HG03135 (cell line): ENCODE data around the gene DIPK1A.

Experiments used
- ATAC-seq: cut with Tn5 transposase; IDR thresholded peaks from one replicate; pipeline ENCODE4 v1.9.1; 2021; ENCODE audit warnings: mild to moderate bottlenecking, moderate library complexity; ENCODE audit not compliant: unreplicated experiment

DIPK1A gene

GRCh38 chr1:92953491-92953890 lies 7.8 kb downstream of the DIPK1A start:
- ATAC-seq = peak; percentile 70

GRCh38 chr1:92952714-92953113 lies 8.5 kb downstream of the DIPK1A start:
- no peak for ATAC-seq

GRCh38 chr1:92951141-92951582 lies 10.1 kb downstream of the DIPK1A start:
- peak; percentile 66 for ATAC-seq

- ATAC-seq = no peak
Measured at GRCh38 chr1:92949937-92950817, 11.1 kb downstream of the DIPK1A start.

DNA sequence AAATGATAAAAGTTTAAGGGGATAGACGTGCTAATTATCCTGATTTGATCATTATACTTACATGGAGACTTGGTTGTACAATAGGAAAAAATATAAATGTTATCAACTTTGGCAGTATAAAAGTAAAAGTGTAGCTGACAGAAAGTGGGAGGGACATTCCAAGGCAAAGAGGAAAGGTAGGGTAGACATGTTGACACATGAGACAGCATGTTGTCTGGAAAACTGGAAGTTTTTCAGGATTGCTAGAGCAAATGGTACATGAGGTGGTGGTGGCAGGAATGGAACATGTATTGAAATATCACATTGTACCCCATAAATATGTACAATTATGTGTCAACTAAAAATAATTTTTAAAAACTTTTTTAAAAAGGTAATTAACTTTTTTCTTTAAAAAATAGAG lies 13.2 kb downstream of the DIPK1A start:
- no peak for ATAC-seq

GRCh38 chr1:92945748-92946270 lies 15.5 kb downstream of the DIPK1A start:
- no peak for ATAC-seq

DNA sequence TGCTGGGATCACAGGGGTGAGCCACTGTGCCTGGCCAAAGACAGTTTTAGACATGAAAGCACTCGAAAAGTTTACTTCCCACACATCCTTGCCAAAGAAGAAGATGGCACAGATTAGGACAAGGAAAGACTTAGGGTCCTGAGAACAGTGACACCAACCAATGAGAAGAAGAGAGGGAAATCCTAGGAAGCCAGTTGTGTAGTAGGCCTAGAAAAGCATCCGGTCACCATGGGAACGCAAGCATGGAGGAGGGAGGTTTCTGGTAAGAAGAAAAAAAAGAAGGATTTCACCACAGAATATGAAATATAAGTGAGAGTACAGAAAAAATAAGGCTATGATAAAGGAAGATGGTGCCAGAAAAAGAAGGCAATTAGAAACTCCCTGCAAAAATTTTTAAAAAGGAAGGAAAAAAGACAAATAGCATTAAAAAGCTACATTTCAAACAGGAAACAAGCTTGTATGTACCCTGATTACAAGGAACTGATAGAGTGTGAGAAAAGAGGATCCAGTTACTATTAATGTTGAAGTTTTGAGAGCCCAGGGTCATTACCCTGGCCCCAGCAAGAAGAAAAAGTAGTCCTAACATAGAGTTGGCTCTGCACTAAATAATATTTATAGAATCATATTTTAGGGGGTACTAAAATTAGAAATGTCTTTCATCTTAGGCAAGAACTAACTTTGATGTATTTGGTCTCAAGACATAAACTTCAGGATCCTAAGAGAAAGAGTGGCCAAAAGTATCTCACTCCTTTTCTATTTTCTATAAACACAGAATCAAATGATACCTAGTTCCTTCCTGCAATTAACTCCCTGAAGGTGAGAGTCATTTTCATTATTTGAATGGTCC lies 16.1 kb downstream of the DIPK1A start:
- no peak for ATAC-seq

DNA sequence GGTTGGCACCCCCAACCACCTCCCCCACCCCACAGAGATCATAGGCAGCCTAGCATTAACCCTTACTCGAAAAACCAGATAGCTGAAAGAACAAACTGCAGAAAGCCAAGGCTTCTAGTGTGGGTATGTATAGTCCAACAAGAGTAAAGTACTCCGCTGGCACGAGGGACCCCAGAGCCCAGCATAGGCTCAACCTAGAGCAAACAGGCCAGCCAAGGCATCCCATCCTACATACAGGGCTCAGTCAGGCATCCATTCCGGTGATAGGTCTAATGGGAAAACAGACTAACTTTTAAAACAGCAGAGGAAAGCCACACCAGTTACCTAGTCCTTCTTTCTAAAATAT lies 17.8 kb downstream of the DIPK1A start:
- no peak for ATAC-seq

GRCh38 chr1:92940541-92940940 lies 20.7 kb downstream of the DIPK1A start:
- no peak for ATAC-seq

DNA sequence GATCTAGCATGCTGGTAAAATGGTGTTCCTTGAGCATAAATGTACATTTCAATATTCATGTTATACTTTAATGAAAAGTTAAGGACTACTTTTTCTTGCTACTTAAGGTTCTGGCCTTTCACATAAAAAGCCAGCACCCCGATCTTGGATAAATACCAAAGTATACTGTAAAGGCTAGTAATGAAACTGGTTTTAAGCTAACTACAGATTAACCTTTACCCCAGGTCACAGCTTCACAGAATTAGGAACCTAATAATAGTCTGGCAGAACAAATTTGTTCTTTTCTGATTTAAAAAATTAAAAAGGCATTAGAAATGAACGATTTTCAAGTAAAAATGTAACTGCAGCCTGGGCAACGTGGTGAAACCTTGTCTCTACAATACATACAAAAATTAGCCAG lies 23.5 kb downstream of the DIPK1A start:
- no peak for ATAC-seq

- no peak for ATAC-seq
Measured at GRCh38 chr1:92936865-92937264, 24.4 kb downstream of the DIPK1A start.

GRCh38 chr1:92934395-92935378 lies 26.6 kb downstream of the DIPK1A start:
- ATAC-seq = no peak

DNA sequence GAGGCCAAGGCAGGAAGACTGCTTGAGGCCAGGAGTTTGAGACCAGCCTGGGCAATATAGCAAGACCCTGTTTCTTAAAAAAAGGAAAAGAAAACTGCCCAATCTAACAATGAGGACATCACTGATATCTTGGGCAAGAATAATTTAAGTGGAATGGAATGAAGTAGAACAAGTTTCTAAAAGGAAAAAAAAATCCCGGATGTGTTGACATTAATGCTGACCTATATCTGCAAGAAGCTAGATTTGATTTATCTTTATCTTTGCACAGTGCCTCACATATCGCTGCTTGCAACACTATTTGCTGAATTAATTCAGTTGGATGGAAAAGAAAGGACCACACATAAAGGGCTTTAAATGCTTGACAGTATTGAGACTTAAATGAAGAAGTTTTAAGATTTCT lies 27.8 kb downstream of the DIPK1A start:
- no peak for ATAC-seq

DNA sequence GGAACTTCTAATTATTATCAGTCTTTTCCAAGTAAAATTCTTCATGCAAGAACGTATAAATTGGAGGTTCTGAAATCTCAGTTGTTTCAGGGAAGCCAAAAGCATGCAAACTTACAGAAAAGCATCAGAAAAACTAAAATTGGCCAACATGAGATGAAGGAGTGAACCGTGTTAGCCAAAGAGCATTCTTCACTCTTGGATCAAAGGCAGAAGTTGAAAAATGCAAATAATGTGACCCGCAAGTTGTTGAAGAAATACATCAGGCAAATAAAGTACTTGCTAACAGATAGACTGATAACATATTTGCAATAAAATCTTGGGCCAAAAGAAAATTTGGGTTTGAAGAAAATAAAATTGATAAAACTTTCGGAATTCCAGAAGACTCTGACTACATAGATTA lies 29.6 kb downstream of the DIPK1A start:
- no peak for ATAC-seq

GRCh38 chr1:92929461-92929860 lies 31.8 kb downstream of the DIPK1A start:
- ATAC-seq = no peak

- no peak for ATAC-seq
Measured at GRCh38 chr1:92927870-92928269, 33.4 kb downstream of the DIPK1A start.

DNA sequence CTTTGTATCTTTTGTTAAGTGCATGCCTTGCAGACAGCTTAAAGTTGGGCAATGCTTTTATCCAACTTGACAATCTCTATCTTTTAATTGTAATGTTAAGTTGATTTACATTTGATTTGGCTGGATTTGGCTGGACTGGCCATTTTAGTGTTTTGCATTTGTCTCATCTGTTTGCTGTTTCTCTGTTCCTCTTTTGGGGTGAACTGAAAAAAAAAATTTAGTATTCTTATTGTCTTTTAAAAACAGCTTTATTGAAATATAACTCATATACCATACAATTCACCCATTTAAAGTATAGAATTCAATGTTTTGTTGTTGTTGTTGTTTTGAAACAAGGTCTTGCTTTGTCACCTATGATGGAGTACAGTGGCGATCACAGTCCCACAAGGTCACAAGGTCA lies 34.4 kb downstream of the DIPK1A start:
- ATAC-seq = no peak

GRCh38 chr1:92924501-92924900 lies 36.8 kb downstream of the DIPK1A start:
- no peak for ATAC-seq

- ATAC-seq = no peak
Measured at GRCh38 chr1:92923664-92924063, 37.6 kb downstream of the DIPK1A start.

DNA sequence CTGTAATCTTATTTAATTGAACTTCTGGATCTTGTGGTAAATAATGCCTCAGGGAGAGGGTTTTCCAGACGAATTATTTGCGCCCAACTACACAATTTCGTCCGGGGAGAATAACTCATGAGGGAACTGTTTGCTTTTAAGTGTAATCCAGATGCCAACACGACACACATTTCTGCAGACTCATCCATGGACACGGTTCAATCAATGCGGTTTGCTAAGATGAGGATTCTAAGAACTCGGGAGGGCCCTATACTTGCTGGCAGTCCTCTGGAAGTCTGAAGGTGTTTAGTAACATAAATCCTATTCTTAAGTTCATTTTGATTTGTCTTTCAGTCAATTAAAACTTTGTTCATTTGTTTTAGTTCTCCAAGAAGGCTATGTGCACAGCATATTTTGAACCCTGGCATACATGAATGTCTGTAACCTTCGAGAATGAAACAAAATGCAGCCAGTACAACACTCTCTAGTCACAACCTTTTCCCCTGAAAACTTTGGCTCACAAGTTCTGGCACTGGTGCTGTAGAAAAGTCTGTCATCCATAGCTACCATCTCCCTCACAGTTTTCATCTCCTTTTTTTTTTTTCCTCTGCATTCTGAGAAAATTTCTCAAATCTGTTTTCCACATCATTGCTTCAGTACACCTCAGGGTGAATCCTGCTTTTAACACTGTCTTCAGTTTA lies 38.8 kb downstream of the DIPK1A start:
- no peak for ATAC-seq
